Ectodermal cell (in vitro differentiated cells): ENCODE results near the gene TIMM21. TPM values are rescaled to one million over a fixed set of nuclear protein-coding genes. Genes with fewer than 3 reads are reported as not detected.
A peak's percentile ranks its signal among the peaks of the same experiment; 100 is the strongest.

ENCODE experiments used
- H3K27ac ChIP-seq: 2 replicates; pipeline ENCODE4 v1.7.0; 2013; ENCODE audit warnings: mild to moderate bottlenecking, low read depth, low read length; ENCODE audit not compliant: insufficient read depth, poor library complexity, severe bottlenecking
- H3K27me3 ChIP-seq: 2 replicates; pipeline ENCODE4 v1.7.0; 2013; ENCODE audit warnings: mild to moderate bottlenecking, low read length; ENCODE audit not compliant: insufficient read depth, control insufficient read depth, poor library complexity, severe bottlenecking
- H3K36me3 ChIP-seq: one replicate; pipeline ENCODE4 v1.7.0; 2013; ENCODE audit warnings: low read length; ENCODE audit not compliant: control insufficient read depth, insufficient read depth
- H3K4me1 ChIP-seq: one replicate; pipeline ENCODE4 v1.7.0; 2013; ENCODE audit warnings: low read length; ENCODE audit not compliant: control insufficient read depth, insufficient read depth
- H3K4me3 ChIP-seq: 2 replicates; pipeline ENCODE4 v1.7.0; 2013; ENCODE audit warnings: low read depth, low read length, control low read depth; ENCODE audit not compliant: insufficient read depth
- H3K9me3 ChIP-seq: 2 replicates; pipeline ENCODE4 v1.7.0; 2013; ENCODE audit warnings: mild to moderate bottlenecking, low read length, moderate library complexity; ENCODE audit not compliant: control insufficient read depth
- WGBS, 2 experiments: methylation state at CpG; one replicate each; pipeline ENCODE4 v1.1.7; 2013; ENCODE audit warnings: missing lambda C conversion rate in 2 of 2; 5-methylcytosine and 5-hydroxymethylcytosine counted together
- polyA plus RNA-seq, 4 experiments: library from polyadenylated mRNA; stranded (reverse); fragments of 50-300 nt; gene quantifications; one replicate each; pipeline ENCODE4 v1.2.3, GENCODE V29; 2013

Gene TIMM21
- polyA plus RNA-seq (2013, experiment 1 of 4), result 58.0 TPM
- 55.0 TPM for polyA plus RNA-seq (2013, experiment 2 of 4)
- 44.5 TPM for polyA plus RNA-seq (2013, experiment 3 of 4)
- 52.7 TPM for polyA plus RNA-seq (2013, experiment 4 of 4)

- Histone ChIP-seq H3K4me1 (peaks cover 7% of the 10 kb centered on the region), H3K27me3 (no peaks in the 10 kb centered on the region), H3K27ac (peak within 1 kb of the TSS; percentile 92), H3K4me3 (peak within 1 kb of the TSS; percentile 75), H3K36me3 (no peaks in the 10 kb centered on the region), H3K9me3 (no peaks in the 10 kb centered on the region)
- 0 to 1% methylated on average over 58 of the region's 58 CpGs for WGBS, 2 experiments
These were observed at the start of gene TIMM21, which contains the start of gene FBXO15 for GRCh38 chr18:74147779-74148542. Gene TIMM21 (plus strand): TSS chr18:74148523. CDS start chr18:74148809, 286 bp downstream. Gene FBXO15 (minus strand): TSS chr18:74147834. CDS start chr18:74147785, 49 bp downstream.

- no peaks in the 10 kb centered on the region for H3K36me3 ChIP-seq
- H3K27me3 ChIP-seq, result no peaks in the 10 kb centered on the region
- H3K27ac ChIP-seq, result no peak overlapping the region
- WGBS, 2 experiments, result 77% methylated on average over 1 of the region's 2 CpGs; no CpG with 5 or more reads in 1 of the 2 experiments
- H3K9me3 ChIP-seq, result no peaks in the 10 kb centered on the region
- no peaks in the 10 kb centered on the region for H3K4me1 ChIP-seq
- no peak overlapping the region for H3K4me3 ChIP-seq
These were observed 39.9 kb upstream of the TIMM21 start for GRCh38 chr18:74108460-74108859.

- Histone ChIP-seq H3K4me3 (no peak overlapping the region), H3K27me3 (no peaks in the 10 kb centered on the region), H3K4me1 (peaks cover 7% of the 10 kb centered on the region), H3K36me3 (no peaks in the 10 kb centered on the region), H3K27ac (no peak overlapping the region), H3K9me3 (no peaks in the 10 kb centered on the region)
- WGBS, 2 experiments, result no CpG with 5 or more reads among the region's 1 CpG
These were observed 38.2 kb upstream of the TIMM21 start for GRCh38 chr18:74110149-74110548.

- Histone ChIP-seq H3K36me3 (no peaks in the 10 kb centered on the region), H3K4me3 (no peak overlapping the region), H3K4me1 (peaks cover 7% of the 10 kb centered on the region), H3K27ac (no peak overlapping the region), H3K9me3 (no peaks in the 10 kb centered on the region), H3K27me3 (no peaks in the 10 kb centered on the region)
- 68 to 72% methylated on average over 4 of the region's 4 CpGs for WGBS, 2 experiments
These were observed 37.3 kb upstream of the TIMM21 start for GRCh38 chr18:74110976-74111375.

- no peak overlapping the region for H3K4me3 ChIP-seq
- H3K27me3 ChIP-seq, result no peaks in the 10 kb centered on the region
- peaks cover 7% of the 10 kb centered on the region for H3K4me1 ChIP-seq
- no peaks in the 10 kb centered on the region for H3K36me3 ChIP-seq
- no peak overlapping the region for H3K27ac ChIP-seq
- no peaks in the 10 kb centered on the region for H3K9me3 ChIP-seq
These were observed 34.6 kb upstream of the TIMM21 start for GRCh38 chr18:74113711-74114110.

- no peak overlapping the region for H3K27ac ChIP-seq
- 71 to 77% methylated on average over 1 of the region's 1 CpG for WGBS, 2 experiments
These were observed 34.2 kb upstream of the TIMM21 start for GRCh38 chr18:74114116-74114515.

GRCh38 chr18:74115046-74115445 is 33.3 kb upstream of the TIMM21 start:
- Histone ChIP-seq H3K27me3 (no peaks in the 10 kb centered on the region), H3K4me1 (peaks cover 7% of the 10 kb centered on the region), H3K4me3 (no peak overlapping the region), H3K36me3 (no peaks in the 10 kb centered on the region), H3K27ac (no peak overlapping the region), H3K9me3 (no peaks in the 10 kb centered on the region)
- 80 to 86% methylated on average over 4 of the region's 4 CpGs for WGBS, 2 experiments

More at GRCh38 chr18:74114116-74114515, 34.2 kb upstream of the TIMM21 start:
- H3K4me1 ChIP-seq, result peaks cover 7% of the 10 kb centered on the region
- H3K9me3 ChIP-seq, result no peaks in the 10 kb centered on the region
- no peak overlapping the region for H3K4me3 ChIP-seq
- no peaks in the 10 kb centered on the region for H3K36me3 ChIP-seq
- H3K27me3 ChIP-seq, result no peaks in the 10 kb centered on the region

- Histone ChIP-seq H3K27me3 (no peaks in the 10 kb centered on the region), H3K27ac (no peak overlapping the region), H3K4me1 (peaks cover 7% of the 10 kb centered on the region), H3K4me3 (no peak overlapping the region), H3K9me3 (no peaks in the 10 kb centered on the region), H3K36me3 (no peaks in the 10 kb centered on the region)
- WGBS, 2 experiments, result 24 to 33% methylated on average over 6 to 9 of the region's 9 CpGs
These were observed 31.4 kb upstream of the TIMM21 start for GRCh38 chr18:74116633-74117554.

GRCh38 chr18:74123200-74123599 is 25.1 kb upstream of the TIMM21 start:
- Histone ChIP-seq H3K9me3 (no peaks in the 10 kb centered on the region), H3K4me3 (no peak overlapping the region), H3K27ac (no peak overlapping the region), H3K4me1 (peaks cover 11% of the 10 kb centered on the region), H3K27me3 (no peaks in the 10 kb centered on the region), H3K36me3 (no peaks in the 10 kb centered on the region)
- 90 to 95% methylated on average over 6 of the region's 6 CpGs for WGBS, 2 experiments

- no peaks in the 10 kb centered on the region for H3K9me3 ChIP-seq
- H3K36me3 ChIP-seq, result no peaks in the 10 kb centered on the region
- no peak overlapping the region for H3K27ac ChIP-seq
- 86 to 100% methylated on average over 1 of the region's 1 CpG for WGBS, 2 experiments
- H3K4me3 ChIP-seq, result no peak overlapping the region
- H3K4me1 ChIP-seq, result peaks cover 11% of the 10 kb centered on the region
- no peaks in the 10 kb centered on the region for H3K27me3 ChIP-seq
These were observed 23.7 kb upstream of the TIMM21 start for GRCh38 chr18:74124642-74125041.
